HUES64 (cell line): ENCODE data around the gene AHI1.

Experiments
- H3K27ac ChIP-seq: 2 replicates; pipeline ENCODE4 v1.7.0; 2013; ENCODE audit warnings: low read depth, low read length, inconsistent platforms
- H3K27me3 ChIP-seq: 2 replicates; pipeline ENCODE4 v1.6.1; 2013; ENCODE audit warnings: mild to moderate bottlenecking, low read length; ENCODE audit not compliant: insufficient read depth
- H3K36me3 ChIP-seq: 2 replicates; pipeline ENCODE4 v1.6.1; 2013; ENCODE audit warnings: mild to moderate bottlenecking, low read length; ENCODE audit not compliant: insufficient read depth
- H3K4me1 ChIP-seq: 2 replicates; pipeline ENCODE4 v1.6.1; 2013; ENCODE audit warnings: mild to moderate bottlenecking, low read length, moderate library complexity; ENCODE audit not compliant: insufficient read depth
- H3K4me3 ChIP-seq: 2 replicates; pipeline ENCODE4 v1.5.1; 2013; ENCODE audit warnings: mild to moderate bottlenecking, low read length, moderate library complexity
- H3K9ac ChIP-seq: 2 replicates; pipeline ENCODE4 v1.6.1; 2013; ENCODE audit warnings: mild to moderate bottlenecking, low read depth, low read length
- H3K9me3 ChIP-seq: 2 replicates; pipeline ENCODE4 v1.6.1; 2013; ENCODE audit warnings: low read depth, low read length; ENCODE audit not compliant: insufficient read depth
- WGBS: fragments of 150-250, 120-280 bp; methylation state at CpG from one replicate; pipeline ENCODE4 v1.1.7; 2013; ENCODE audit warnings: missing lambda C conversion rate; 5-methylcytosine and 5-hydroxymethylcytosine counted together

The AHI1 gene

DNA sequence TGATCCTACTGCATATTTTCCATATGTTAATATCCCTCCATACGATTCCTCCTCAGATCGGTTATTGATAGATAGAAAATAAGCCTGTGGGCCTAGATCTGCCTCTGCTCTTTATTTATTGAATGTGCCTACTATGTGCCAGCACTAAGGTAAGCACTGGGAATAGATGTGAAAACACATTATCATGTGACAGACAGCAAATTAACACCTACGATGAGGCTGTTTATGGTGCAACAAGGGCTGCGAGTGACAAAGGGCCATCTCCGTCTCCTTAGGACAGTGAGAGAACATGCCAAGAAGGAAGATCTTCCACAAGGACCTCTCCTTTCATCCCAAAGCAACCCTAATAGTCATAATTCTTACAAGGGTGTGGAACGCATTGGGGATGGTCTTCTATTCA lies 225.9 kb downstream of the AHI1 start:
- 74% methylated on average over 6 of the region's 6 CpGs for WGBS
- Histone ChIP-seq H3K4me3 (no peak overlapping the region; the same call in 1 of the 2 replicates), H3K27me3 (no peaks in the 10 kb centered on the region), H3K27ac (peak overlapping the region; percentile 96; the same call in 1 of the 2 replicates), H3K9me3 (no peaks in the 10 kb centered on the region), H3K36me3 (no peaks in the 10 kb centered on the region), H3K9ac (no peak overlapping the region), H3K4me1 (peaks cover 33% of the 10 kb centered on the region)

DNA sequence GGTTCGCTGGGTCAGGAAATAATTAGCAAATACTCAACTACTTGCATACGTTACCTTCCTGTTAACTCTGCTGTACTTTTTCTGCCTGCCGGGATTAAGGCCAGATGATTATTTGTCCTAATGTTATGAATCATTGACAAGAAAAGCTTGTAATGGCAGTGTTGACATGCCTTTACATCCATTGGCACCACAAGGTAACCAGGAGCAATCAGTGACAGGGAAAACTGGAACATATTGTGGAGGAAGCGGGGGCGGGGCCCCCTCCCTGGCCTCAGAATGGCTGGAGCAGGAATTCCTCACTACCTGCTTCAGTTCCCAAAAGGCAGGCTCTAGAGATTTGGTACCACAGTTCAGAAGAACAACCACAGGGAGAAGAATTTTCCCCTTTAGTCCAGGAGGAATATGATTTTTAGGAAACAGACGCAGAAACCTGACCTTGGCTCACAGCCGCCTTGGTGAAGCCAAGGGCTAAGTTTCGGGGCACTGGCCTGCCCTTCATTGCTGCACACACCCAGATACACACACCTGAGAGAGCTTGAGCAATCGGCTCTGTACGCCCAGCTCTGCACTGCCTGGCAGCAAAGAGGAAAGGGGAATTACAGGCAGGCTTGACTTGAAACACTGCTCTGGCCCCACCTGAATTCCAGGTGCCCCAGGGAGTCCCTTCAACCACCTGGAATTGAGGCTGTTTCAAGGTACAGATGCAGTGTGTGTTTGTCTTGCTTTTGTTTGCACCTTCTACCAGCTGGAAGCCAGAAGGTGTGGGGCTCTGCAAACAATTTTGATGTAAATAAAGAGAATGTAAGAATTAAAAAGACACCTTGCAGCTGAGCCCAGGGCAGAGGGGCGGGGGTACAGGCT lies 226.6 kb downstream of the AHI1 start:
- Histone ChIP-seq H3K9me3 (no peaks in the 10 kb centered on the region), H3K4me1 (peaks cover 33% of the 10 kb centered on the region), H3K27ac (peak overlapping the region; percentile 96), H3K27me3 (no peaks in the 10 kb centered on the region), H3K9ac (peak overlapping the region; percentile 66), H3K4me3 (peak overlapping the region; percentile 31; the same call in 1 of the 2 replicates), H3K36me3 (no peaks in the 10 kb centered on the region)
- 66% methylated on average over 11 of the region's 11 CpGs for WGBS

DNA sequence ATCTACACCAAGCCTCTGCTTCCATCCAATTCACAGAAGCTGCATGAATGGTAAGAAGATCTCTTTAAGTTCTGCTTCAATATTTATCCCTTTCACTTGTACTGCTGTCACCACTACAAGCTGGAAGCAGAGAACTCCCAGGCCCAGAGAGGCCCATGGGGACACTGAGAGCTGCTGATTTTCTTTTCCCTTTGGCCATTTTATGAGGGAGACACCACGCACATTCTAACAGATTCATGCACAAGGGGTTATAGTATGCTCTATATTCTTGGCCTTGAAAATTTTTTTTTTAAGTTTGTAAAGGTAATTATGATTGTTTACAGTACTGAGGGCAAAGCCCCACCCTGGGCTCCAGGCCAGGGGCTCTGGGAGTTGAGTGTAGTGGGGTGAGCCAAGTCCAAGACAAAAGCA lies 228.1 kb downstream of the AHI1 start:
- peak overlapping the region; percentile 96; the same call in 1 of the 2 replicates for H3K27ac ChIP-seq
- H3K9me3 ChIP-seq: no peaks in the 10 kb centered on the region
- H3K36me3 ChIP-seq: no peaks in the 10 kb centered on the region
- no peak overlapping the region for H3K9ac ChIP-seq
- no peak overlapping the region for H3K4me3 ChIP-seq
- 83% methylated on average over 1 of the region's 1 CpG for WGBS
- H3K27me3 ChIP-seq: no peaks in the 10 kb centered on the region
- H3K4me1 ChIP-seq: peaks cover 25% of the 10 kb centered on the region

DNA sequence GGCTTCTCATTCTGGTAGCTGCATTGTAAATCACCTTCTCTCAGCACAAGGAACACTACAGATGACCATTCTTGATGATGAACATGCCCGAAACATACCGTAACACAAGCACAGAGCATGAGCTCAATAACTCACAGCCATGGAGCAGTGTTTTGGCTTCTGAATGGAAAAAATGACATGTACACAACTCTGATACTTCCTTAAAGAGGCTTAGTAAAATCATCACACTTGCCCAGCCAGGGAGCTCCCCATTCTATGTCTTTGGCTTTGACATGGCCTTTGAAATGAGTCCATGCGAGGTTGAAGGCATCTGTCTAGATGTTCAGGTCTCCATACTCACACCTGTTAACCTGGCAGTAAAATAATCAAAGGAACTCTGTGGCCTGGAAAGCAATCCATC lies 228.8 kb downstream of the AHI1 start:
- WGBS: 96% methylated on average over 3 of the region's 3 CpGs
- Histone ChIP-seq H3K9me3 (no peaks in the 10 kb centered on the region), H3K36me3 (no peaks in the 10 kb centered on the region), H3K27me3 (no peaks in the 10 kb centered on the region), H3K9ac (no peak overlapping the region), H3K4me3 (no peak overlapping the region), H3K4me1 (peaks cover 25% of the 10 kb centered on the region), H3K27ac (no peak overlapping the region)

DNA sequence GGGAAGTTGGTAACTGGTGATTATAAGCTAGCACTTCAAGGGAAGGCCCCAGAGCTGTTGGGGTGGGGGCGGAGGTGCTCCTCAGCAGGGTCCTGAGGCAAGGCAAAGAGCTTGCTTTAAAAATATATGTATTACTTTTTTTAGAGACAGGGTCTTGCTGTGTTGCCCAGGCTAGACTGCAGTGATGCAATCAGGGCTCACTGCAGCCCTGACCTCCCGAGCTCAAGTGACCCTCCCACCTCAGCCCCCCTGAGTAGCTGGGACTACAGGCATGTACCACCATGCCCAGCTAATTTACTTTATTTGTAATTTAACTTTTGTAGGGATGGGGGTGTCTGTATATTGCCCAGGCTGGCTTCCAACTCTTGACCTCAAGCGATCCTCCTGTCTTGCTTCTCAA lies 229.3 kb downstream of the AHI1 start:
- no peaks in the 10 kb centered on the region for H3K27me3 ChIP-seq
- 90% methylated on average over 3 of the region's 3 CpGs for WGBS
- H3K4me1 ChIP-seq: peaks cover 25% of the 10 kb centered on the region
- no peaks in the 10 kb centered on the region for H3K36me3 ChIP-seq
- H3K9ac ChIP-seq: no peak overlapping the region
- H3K4me3 ChIP-seq: no peak overlapping the region
- no peaks in the 10 kb centered on the region for H3K9me3 ChIP-seq
- H3K27ac ChIP-seq: no peak overlapping the region

DNA sequence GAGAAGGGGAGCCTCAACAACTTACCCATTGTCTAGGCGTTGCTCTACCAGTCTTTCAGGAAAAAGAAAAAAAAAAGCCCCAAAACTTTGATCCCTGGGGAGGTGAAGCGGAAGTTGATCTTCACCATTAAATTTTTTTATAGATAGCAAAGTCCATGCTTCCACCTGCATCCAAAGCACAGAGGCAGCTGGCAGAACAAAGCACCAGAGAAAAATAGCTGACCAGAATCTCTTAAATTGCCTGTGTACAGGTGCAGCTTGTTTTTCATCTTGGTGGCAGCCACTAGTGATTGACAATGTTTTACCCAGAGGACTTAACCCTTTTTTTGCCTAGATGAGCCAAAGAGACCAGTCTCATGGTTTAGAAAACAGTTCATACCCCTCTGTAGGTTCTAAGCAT lies 230.5 kb downstream of the AHI1 start:
- 87% methylated on average over 2 of the region's 2 CpGs for WGBS
- H3K4me3 ChIP-seq: no peak overlapping the region
- H3K27ac ChIP-seq: no peak overlapping the region
- peaks cover 25% of the 10 kb centered on the region for H3K4me1 ChIP-seq
- H3K36me3 ChIP-seq: no peaks in the 10 kb centered on the region
- no peaks in the 10 kb centered on the region for H3K9me3 ChIP-seq
- H3K27me3 ChIP-seq: no peaks in the 10 kb centered on the region
- H3K9ac ChIP-seq: no peak overlapping the region

DNA sequence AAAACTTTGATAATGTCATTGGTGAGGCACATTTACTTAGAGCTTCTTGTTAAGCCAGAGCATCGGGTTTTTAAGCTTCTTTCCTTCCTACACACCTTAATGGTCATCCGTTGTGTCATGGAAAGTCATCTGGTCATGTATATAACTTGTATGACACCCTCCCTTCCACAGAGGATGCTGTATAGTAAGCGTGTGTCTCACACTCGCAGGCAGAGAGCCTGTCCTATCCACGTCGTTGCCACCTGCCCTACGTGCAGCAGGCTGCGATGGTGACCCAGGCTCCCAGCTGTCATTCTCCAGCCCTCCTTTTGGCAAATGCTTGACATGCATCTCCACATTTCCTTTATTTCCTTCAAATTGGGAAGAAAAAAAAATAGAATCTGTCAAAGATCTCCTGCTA lies 230.9 kb downstream of the AHI1 start:
- H3K36me3 ChIP-seq: no peaks in the 10 kb centered on the region
- 96% methylated on average over 8 of the region's 8 CpGs for WGBS
- no peak overlapping the region for H3K4me3 ChIP-seq
- H3K4me1 ChIP-seq: peaks cover 21% of the 10 kb centered on the region
- H3K27ac ChIP-seq: no peak overlapping the region
- H3K27me3 ChIP-seq: no peaks in the 10 kb centered on the region
- no peak overlapping the region for H3K9ac ChIP-seq
- no peaks in the 10 kb centered on the region for H3K9me3 ChIP-seq

DNA sequence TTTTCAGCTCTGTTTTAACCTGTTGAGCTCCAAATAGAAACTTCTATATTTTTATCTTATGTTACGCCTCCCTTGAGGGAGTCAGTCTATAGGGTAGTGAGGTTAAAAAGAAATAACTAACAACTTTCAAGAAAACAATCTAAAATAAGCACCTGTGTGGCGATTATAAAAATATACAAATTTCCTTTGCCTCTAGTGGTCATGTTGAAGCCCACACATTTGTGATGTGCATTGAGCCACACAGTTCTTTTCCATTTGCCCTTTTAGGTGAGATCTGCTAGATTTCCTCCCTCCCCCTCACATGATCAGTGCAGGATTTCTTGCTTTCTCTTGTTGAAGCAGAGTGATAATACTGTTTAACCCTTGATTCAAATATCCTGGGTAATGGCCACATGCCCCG lies 232.3 kb downstream of the AHI1 start:
- H3K4me1 ChIP-seq: peaks cover 10% of the 10 kb centered on the region
- no peaks in the 10 kb centered on the region for H3K27me3 ChIP-seq
- H3K9me3 ChIP-seq: no peaks in the 10 kb centered on the region
- WGBS: 94% methylated on average over 2 of the region's 3 CpGs
- no peak overlapping the region for H3K9ac ChIP-seq
- H3K4me3 ChIP-seq: no peak overlapping the region
- no peaks in the 10 kb centered on the region for H3K36me3 ChIP-seq
- H3K27ac ChIP-seq: no peak overlapping the region

DNA sequence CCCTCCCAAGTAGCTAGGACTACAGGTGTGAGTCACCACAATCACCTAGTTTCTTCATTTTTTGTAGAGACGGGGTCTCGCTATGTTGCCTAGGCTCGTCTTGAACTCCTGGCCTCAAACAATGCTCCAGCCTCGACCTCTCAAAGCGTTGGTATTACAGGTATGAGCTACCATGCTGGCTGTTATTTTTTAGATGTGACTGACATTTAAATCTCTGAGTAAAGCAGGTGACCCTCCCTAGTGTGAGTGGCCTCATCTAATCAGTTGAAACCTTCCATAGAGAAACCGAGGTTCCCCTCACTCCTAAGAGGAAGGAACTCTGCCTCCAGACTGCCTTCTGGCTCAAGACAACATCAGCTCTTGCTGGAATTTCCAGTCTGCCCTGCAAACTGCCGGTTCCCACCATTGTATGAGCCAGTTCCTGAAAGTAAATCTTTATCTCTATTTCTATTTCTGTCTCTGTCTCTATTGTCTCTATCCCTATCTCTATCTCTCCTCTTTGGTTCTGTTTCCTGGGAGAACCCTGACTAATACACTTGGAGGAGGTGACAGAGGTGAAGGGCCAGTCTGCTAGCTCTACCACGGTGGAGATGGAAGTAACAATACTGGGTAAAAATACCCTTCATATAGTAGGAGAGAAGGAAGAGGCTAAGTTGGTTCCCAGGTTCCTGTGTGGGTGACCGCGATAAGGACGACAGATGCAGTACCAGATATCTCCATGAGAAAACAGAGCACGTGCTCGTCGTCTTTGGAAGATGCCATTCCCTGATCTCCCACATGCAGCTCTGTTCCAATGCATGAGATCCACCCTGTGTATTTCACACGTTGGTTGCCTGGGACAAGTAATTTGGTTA lies 235.4 kb downstream of the AHI1 start:
- H3K27me3 ChIP-seq: no peaks in the 10 kb centered on the region
- no peaks in the 10 kb centered on the region for H3K36me3 ChIP-seq
- H3K27ac ChIP-seq: no peak overlapping the region
- no peak overlapping the region for H3K4me3 ChIP-seq
- H3K4me1 ChIP-seq: no peaks in the 10 kb centered on the region; the same call in 1 of the 2 replicates
- no peak overlapping the region for H3K9ac ChIP-seq
- 94% methylated on average over 14 of the region's 15 CpGs for WGBS
- H3K9me3 ChIP-seq: no peaks in the 10 kb centered on the region

DNA sequence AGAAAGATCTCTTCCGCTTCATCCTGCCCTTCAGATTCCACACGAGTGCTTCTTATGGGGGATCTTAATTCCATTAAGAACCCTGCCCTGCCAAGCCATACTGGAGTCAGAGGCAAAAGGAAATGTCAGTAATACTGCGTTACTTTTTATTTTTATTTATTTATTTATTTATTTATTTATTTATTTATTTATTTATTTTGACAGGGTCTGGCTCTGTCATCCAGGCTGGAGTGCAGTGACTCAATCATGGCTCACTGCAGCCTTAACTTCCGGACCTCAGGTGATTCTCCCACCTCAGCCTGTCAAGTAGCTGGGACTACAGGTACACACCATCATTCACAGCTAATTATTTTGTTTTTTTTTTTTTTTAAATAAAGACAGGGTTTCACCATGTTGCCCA lies 236.9 kb downstream of the AHI1 start:
- Histone ChIP-seq H3K27me3 (no peaks in the 10 kb centered on the region), H3K4me1 (peaks cover 3% of the 10 kb centered on the region; the same call in 1 of the 2 replicates), H3K9me3 (no peaks in the 10 kb centered on the region), H3K4me3 (no peak overlapping the region), H3K36me3 (no peaks in the 10 kb centered on the region), H3K27ac (no peak overlapping the region), H3K9ac (no peak overlapping the region)
- WGBS: 90% methylated on average over 3 of the region's 4 CpGs

DNA sequence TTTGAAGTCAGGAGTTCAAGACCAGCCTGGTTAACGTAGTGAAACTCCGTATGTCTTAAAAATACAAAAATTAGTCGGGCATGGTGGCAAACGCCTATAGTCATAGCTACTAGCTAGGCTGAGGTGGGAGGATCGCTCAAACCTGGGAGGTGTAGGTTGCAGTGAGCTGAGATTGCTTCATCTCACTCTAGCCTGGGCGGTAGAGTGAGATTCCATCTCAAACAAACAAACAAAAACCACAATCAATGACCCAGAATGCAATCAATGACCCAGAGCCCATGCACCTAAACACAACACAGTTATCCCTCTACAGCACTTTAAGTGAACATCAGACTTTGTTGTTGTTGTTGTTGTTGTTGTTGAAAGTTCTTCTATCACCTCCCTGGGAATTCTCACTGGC lies 238.6 kb downstream of the AHI1 start:
- H3K27me3 ChIP-seq: no peaks in the 10 kb centered on the region
- whole genome bisulfite sequencing: 93% methylated on average over 6 of the region's 6 CpGs
- no peak overlapping the region for H3K27ac ChIP-seq
- H3K4me1 ChIP-seq: peaks cover 3% of the 10 kb centered on the region; the same call in 1 of the 2 replicates
- no peak overlapping the region for H3K4me3 ChIP-seq
- H3K36me3 ChIP-seq: no peaks in the 10 kb centered on the region
- no peaks in the 10 kb centered on the region for H3K9me3 ChIP-seq
- H3K9ac ChIP-seq: no peak overlapping the region
